NCI-H2227 (cell line): ENCODE measurements around the gene PIAS2.
A peak's percentile ranks its signal among the peaks of the same experiment; 100 is the strongest.
"Not testable (repeated sequence)": the region's sequence is repeated elsewhere in the genome, so short reads cannot be mapped to it uniquely, and the experiment has no call there.

Experiments
- DNase-seq: peaks from one replicate; lab custom pipeline; 2025; ENCODE audit not compliant: unreplicated experiment; lab: John Stamatoyannopoulos, UW

Gene PIAS2

DNA sequence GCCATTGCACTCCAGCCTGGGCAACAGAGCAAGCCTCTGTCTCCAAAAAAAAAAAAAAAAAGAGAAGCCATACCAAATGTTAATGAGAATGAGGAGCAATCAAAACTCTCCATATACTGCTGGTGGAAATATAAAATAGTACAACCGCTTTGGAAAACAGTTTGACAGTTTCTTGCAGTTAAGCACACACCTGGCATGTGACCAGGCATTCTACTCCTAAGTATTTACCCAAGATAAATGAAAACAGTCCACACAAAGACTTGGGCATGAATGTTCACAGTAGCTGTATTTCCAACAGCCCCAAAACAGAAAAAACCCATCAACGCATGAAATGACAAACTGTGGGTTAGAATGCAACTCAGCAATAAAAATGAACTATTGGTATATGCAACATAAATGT, 84.5 kb downstream of the PIAS2 start:
- DNase-seq = no peak

DNA sequence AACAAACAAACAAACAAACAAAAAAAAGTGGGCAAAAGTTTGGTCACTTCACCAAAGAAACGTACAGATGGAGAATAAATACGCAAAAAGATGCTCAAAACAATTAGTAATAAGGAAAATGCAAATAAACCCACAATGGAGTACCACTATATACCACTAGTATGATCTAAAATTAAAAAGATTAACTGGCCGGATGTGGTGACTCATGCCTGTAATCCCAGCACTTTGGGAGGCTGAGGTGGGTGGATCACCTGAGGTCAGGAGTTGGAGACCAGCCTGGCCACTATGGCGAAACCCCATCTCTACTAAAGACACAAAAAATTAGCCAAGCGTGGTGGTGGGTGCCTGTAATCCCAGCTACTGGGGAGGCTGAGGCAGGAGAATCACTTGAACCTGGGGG, 84.9 kb downstream of the PIAS2 start:
- DNase-seq = not testable (repeated sequence)

- no peak for DNase-seq
Measured at GRCh38 chr18:46831434-46831833, 85.9 kb downstream of the PIAS2 start.

DNA sequence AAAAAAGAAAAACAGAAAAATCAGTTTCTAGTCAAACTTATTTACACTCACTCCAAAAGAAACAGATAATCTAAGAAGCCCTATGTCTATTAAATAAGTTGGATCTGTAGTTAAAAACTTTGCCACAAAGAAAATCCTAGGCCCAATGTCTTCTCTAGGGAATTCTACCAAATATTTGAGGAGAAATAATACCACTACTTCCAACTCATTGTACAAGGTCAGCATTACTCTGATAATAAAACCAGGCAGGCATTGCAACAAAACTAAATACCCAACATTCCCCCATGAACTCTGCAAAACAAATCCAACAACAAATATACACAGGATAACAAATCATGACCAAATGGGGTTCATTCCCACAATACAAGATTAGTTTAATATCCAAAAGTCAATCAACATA, 86.7 kb downstream of the PIAS2 start:
- DNase-seq = no peak

DNA sequence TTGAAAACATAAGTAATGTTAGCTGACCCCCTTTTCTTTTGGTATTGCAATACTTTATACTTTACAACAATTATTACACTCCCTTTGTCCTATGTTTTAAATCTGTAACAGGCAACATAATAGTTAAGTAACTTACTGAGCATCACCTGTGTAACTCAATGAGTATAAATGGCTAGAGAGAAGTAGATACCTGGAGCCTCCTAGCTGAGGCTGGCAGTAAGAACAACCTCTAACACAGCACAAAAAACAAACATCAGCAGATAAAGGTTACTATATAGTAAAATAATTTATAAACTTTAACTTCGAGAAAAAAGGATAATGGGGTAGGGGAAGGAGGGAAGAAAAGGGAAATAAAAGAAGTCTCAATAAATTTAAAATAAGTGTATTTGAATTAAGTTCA, 87.4 kb downstream of the PIAS2 start:
- DNase-seq = no peak

DNA sequence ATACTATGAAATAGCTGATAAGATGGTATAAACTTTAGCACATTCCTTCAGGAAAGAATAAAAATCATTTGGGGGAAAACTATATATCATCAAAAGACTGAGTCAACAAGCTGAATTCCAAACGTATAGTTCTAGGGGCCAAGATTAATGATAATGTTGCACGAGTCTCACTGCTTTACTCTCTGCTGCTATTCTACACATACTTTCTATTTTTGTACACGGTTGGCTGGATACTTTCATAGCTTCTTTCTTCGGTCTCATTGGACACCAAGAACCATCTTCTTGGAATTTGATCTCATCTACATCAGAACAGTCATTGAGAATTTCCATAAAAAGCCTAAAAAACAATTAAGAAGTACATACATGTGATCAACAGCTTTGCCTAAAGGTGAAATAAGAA, 87.8 kb downstream of the PIAS2 start:
- DNase-seq = no peak

DNA sequence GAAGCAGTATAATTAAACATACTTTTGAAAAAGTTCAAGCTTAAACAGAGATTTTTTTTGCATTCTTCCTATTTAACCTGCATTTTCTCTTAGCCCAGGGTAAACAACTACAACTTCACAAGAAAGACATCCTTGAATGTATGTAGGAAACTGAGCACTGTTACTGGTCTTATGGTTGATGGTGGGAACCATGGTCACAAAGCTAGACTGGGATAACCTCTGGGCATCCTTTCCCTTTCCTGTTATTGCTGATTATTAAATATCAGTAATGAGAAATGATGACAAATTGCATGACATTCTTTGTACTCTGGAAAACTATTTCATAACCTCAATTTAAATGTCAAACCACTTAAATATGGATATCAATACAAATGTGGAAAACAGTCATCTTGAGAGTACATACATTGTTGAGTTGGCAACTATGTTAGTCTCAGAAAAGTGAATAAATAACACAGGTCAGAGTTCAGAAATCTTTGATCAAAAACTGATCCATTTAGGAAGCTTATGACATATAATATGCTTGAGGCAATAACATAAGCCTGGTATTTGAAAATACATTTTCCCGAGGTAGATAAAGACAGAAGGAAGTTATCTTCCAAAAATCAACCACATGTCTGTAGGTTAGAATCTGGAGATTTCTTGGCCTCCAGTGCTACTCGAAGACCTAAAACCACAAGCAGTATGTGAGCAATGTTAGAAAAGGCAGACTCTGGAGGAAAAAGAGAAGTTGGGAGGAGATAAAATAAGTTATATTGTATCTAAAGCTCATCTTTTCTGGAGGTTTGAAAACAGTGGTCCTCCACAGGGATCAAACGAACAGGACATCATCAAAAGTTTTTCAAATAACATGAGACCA, 95.2 kb downstream of the PIAS2 start:
- DNase-seq = no peak

DNA sequence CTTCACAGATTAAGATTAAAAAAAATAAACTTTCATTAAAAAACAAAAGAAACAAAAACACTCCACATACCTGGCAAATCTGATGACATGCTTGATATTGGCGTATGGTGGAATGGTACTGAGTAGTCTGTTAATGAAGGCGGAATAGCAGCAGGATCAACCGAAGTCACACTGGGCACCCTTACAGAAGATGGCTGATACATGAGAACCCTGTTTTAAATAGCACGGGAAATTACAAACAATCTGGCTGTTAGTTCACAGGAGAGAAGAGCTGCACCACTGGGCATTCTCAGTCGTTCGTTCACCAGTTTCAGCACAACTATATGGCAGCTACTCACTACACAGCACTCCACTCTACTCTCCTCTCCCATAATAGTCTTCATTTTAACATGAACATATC, 96.4 kb downstream of the PIAS2 start:
- DNase-seq = no peak

DNA sequence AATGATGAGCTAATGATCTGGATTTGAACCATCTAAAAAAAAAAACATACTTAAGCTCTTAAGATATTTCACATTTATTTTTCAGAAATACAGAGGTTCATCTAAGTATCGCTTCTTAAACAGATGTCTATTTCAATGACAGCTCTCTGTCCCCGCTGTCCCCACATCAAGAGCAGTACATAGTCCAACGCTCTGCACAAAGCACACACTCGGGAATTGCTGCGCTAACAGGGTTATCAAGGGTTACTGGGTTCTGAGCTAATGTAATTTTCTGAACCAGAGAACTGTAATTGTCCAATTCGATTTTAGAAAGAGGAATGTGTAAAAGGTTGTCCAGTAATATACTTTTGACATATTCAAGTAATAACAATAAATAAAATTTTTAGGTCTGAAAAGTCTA, 101.6 kb downstream of the PIAS2 start:
- DNase-seq = no peak

- DNase-seq = no peak
Measured at GRCh38 chr18:46814399-46814798, 102.9 kb downstream of the PIAS2 start.

GRCh38 chr18:46812311-46812710, 105.0 kb downstream of the PIAS2 start:
- DNase-seq = no peak

- no peak for DNase-seq
Measured at GRCh38 chr18:46810481-46811000, 106.8 kb downstream of the PIAS2 start.

GRCh38 chr18:46809145-46809544, 108.2 kb downstream of the PIAS2 start:
- DNase-seq = peak; percentile 9

GRCh38 chr18:46795945-46796344, 121.4 kb downstream of the PIAS2 start:
- DNase-seq = not testable (repeated sequence)

DNA sequence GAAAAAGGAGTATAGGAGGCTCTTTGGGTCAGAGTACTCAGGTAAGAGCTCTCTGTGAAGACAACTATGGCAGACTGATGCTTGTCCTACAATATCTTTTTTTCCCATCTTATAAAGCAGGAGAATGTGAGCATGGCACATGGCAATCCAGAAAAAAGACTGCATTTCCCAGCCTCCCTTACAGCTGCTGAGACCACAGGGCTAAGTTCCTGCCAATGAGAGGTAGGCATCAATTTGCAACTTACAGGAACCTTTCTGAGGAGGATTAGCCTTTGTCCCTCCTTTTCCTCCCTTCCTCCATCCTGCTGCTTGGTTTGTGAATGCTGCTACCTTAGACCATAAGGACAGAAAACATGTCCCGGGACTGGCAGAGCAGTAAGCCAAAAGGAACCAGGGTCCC, 122.7 kb downstream of the PIAS2 start:
- no peak for DNase-seq

- no peak for DNase-seq
Measured at GRCh38 chr18:46793565-46793964, 123.7 kb downstream of the PIAS2 start.

DNA sequence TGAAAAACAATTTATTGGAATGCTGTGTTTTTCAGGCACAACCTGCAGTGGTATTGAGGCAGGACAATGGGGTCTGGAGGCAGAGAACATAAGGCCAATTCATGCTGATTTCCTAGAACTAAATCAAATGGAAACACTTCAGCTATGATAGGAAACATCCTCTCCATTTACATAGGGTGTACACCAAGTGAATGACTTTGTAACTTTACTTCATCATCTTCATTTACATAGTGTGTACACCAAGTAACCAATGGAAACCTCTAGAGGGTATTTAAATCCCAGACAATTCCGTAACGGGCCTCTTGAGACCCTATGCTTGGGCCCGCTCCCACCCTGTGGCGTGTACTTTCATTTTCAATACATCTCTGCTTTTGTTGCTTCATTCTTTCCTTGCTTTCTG, 128.2 kb downstream of the PIAS2 start:
- DNase-seq = no peak

DNA sequence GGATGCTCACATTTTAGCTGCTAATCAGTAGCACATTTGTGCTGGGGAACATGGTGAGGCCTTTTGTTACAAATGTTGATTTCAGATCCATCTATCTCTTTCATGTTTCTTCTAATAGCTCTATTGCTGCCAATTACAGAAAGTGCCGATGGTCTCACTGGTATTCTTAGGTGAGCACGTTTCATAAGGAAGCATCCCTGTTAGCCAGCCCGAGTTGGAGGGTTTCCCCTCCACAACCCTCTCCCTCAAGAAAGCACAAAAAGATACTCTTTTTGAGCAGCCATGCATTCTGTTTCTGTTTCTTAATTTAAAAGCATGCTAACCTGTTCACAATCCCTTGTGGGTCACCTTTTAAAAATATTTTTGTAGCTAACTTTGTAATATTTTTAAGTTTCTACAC, 129.6 kb downstream of the PIAS2 start:
- DNase-seq = no peak

DNA sequence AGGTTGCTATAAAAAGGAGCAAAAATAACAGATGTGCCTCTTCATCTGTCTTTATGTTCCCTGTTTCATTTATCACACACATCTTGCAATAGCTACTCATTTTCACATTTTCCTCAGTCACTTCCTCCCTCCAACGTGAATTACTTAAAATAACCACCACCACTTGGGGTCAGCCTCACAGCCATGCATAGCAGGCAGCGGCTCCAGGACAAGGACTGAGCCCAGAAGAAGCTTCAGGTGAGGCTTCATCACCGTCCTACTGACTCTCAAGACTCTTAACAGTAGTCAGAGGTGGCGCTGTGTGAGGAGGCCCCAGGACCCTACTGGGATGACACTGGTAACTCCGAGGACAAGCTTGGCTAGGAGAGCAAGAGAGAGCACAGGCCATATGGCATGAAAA, 144.9 kb downstream of the PIAS2 start:
- DNase-seq = no peak

- DNase-seq = peak; percentile 88
Measured at GRCh38 chr18:46771141-46771540, 146.2 kb downstream of the PIAS2 start.

DNA sequence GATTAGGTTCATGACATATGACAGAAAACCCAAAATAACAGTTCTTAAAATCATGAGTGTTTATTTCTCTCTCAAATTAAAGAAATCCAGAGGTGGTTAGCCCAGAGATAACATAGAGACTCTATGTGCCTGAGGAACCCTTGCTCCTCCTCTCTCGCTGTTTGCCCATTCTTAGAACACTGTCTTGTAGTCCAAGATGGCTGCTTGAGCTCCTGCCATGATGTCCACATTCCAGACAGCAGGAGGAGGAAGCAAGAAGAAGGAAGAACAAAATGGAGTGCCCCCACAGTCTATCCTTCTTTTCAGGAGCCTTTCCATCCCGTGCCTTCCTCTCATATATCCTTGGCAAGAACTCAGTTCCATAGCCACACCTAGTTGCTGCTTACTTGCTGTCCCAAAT, 146.6 kb downstream of the PIAS2 start:
- no peak for DNase-seq

DNA sequence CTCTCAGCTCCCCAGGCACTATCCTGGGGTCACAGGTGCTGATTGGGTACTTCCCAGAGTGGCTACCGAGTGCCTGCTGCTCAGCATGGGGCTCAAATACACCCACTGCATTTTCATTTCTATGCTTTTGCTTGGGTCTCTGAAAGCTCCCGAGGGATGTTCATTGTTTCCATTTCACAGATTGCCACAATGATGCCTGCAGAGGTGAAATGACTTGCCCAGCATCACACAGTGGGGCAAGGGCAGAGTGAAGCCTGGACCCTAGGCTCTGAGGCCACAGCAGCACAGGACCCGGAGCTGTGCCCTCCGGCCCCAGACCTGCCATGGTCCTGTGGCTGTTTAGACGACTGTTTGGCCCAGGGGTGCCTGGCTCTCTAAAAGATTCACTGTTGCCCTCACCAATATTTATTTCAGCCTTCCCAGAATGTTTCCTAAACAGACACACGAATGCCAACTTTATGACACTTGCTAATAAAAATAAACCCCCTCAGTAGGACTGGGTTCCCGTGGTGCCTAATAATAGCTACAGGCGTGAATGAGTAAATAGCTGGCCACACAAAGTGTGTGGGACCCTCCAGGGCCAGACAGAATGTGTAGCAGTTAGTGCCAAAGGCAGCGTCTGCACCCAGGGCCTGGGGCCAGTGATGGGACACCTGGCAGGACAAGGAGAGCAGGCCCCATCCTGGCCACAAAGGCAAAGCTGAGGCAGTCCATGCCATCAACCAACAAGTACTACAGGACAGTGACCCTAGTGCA, 149.0 kb downstream of the PIAS2 start:
- DNase-seq = no peak
